Stimulated activated CD8-positive, alpha-beta memory T cell treated with anti-CD3 and anti-CD28 coated beads, Interleukin-2, amount 100 ng/mL, for 48 hours (primary cell): ENCODE measurements around the gene NR3C1.

ENCODE experiments used
- DNase-seq, 2 donors: peaks; one replicate each; pipeline ENCODE4 v3.0.0-alpha.2; 2020; ENCODE audit warnings: low read depth in 2 of 2

Gene NR3C1

DNA sequence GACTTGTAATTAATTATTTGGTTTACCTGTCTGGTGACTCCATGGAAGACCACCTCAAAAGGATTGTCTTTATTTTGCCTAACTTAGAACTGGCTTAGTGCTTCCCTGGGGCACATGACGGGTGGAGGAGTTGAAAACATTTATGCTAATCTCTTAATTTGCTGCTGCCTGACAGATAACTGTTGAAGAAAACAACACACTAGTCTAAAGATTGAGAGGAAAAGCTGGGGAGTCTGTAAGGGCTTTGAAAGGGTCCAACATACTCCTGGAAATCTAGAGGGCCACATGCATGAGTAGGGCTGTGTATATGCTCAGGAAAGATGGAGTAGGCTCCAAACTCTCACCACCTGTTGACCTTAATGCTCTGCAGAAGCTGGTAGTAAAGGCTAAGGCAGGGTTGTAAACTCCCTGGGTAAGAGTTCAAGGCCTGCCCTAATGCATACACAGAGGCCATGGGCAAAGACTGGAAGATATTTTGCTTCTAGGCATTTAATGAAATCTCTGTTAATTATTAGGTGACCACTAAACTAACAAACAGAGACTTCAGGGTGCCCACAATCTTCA lies 40.7 kb downstream of the NR3C1 start:
- DNase-seq, result no peak

DNA sequence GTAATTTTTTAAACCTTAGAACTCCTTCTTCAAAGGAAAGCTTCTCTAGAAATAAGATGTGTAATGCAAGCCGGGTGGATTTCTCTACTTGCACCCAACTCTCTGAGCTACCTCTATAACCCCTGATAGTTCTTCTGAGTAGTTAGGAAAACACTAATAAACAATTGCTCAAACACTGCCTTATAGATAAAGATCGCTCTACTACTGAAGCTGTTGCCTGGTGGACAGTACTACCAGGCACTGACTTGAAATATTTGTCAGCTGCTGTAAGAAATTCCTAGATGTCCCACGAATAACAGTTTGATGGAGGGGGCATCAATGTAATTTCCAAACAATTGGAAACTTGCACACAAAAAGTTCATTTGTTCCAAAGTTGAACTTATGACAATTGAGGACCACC lies 42.0 kb downstream of the NR3C1 start:
- no peak for DNase-seq

DNA sequence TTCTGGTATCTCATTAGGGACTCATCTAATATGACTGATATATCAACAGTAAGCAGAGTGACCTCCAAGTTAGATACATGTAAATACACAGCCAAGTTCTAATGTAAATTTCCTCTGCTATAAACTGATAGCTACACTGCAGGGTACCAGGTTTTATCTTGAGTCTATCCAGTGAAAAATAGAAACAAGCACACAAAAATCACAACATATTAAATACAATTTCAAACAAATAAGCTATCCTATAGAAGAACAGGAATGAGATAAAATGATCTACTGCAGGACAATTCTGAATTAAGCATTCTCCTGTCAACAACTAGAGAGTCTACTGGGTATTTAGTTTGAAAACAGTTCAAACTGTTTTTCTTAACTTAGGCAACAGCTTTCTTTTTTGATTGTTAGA lies 42.7 kb downstream of the NR3C1 start:
- no peak for DNase-seq

DNA sequence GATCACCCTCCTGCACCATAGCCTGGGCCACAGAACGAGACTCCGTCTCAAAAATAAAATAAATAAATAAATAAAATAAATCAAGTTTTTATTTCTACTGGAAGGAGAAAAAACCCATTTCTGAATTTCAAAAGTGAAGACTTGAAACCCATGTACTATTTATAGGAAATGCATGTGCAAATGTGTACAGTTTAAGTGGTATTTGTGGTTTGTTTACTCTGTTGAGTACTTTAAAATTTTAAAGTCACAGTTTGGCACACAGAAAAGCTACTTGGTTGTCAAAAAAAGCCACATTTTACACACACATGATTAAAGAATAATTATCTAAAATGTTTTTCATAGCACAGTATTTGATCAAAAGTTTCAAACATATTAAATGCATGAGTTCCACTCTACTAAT lies 43.6 kb downstream of the NR3C1 start:
- DNase-seq, result no peak

DNA sequence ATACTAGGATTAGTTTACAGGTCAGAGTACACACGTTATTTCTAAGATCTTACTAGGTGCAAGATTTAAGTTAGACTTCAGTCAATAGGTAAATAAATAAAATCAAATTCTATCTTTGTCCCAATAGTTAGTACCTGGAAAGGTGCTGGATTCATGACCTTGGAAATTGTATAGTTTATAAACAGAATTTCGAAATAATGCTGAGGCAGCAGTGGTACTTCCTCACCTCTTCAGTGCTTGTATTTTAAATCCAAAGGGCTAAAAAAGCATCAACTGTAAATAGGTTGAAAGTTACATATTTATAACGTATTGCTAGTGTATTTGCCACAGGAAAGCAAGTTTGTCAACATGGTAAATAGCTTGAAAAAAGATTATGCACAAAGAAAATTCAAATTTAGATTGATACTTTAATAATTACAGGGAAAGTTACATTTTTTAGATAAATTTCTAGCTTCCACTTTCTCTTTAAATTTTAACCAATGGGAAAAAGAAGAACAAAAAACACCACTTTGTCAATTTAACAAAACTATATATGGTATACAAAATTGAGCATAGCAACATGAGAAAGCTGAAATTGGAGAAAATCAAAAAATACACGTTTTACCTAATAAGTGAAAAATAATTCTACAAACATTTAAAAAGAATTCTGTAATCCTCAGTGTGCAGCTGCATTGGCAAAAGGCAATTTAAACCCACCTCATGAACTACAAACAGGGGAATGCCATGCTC lies 46.5 kb downstream of the NR3C1 start:
- DNase-seq, result no peak

DNA sequence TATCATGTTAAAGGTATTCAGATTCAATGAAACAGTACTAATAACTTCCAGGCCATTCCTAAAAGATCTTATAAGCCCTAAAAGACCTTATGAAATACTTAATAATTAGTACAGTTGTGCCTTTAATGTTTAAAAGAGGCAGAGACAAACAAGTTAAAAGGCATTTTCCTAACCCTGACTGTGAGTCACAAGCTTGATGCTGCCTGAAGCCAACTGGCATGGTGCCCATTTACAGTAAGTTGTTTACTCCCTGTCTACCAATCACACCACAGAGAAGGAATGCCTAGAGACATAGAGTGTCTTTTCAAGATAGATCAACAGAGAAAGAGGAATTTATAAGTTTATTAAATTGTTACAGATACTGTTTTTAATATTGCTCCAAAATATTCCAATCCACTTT lies 47.8 kb downstream of the NR3C1 start:
- DNase-seq, result no peak

DNA sequence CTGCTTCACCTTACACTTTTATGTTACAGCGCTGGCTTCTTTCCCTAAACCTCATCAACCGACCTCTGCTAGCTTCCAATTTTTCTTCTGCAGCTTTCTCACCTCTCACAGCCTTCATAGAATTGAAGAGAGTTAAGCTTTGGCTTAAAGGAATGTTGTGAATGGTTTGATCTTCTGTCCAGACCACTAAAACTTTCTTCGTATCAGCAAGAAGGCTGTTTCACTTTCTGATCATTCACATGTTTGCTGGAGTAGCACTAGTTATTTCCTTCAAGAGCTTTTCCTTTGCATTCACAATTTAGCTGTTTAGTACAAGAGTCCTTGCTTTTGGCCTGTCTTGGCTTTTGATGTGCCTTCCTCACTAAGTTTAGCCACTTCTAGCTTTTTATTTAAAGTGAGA lies 49.5 kb downstream of the NR3C1 start:
- DNase-seq, result no peak

DNA sequence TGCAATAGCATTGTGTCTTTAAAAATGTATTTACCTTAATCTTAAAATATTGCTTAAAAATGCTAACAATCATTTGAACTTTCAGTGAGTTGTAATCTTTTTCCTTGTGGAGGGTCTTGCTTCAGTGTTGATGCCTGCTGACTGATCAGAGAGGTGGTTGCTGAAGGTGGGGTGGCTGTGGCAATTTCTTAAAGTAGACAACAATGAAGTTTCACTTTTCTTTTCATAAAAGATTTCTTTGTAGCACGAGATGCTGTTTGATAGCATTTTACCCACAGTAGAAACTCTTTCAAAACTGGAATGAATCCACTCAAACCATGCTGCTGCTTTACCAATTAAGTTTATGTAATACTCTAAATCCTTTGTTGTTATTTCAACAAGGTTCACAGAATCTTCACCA lies 50.8 kb downstream of the NR3C1 start:
- no peak for DNase-seq

DNA sequence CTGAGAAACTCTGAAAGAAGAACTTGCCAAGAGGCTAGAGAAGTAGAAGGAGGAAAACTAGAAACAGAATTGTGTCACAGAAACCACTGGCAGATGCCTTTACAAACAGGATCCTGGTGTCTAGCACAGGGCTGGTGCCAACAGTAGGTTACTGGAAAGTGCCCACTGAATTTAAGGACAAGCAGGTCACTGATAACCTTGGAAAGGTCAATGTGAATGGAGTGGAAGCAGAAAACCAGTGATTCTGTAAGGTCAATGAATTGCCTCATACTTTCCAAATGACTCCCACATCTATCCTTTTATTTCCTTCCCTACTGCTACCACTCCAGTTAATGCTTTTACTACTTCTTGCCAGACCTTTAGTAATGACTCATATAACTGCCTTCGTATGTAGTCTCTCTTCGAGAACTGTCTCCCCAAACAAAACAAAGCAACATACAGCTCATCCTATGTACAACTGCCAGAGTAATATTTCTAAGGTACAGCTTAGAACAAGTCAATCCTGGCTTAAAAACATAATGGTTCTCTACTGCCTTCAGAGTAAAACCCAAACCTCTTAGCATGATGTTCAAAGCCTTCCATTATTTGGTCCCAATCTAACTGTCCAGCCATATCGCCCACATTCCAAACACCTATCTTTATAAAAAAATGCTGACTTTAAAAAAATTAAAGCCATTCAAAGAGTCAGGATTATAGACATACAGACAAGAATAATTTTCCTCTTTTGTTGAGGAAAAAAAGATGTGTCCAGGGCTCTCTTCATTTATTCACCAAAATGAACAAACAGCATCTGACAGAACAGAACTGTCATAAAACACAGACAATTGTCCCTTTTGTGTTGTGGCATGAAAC lies 52.5 kb downstream of the NR3C1 start:
- DNase-seq, result no peak

DNA sequence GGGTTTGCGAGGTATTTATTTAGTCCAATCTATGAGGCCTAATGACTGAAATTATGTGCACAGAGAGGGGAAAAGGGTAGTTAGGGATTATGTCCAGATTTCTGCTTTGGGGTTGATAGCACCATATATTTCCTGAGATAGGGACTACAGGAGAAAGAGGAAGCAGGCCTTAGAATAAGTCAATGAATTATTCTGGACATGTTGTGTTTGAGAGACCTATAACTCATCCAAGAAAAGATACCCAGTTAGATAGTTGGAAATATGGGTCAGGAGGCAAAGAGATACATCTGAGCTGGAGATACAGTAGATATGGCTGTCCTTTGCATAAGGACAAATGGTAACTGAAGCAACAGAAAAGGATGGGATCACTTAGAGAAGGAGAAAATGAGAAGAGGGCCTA lies 53.1 kb downstream of the NR3C1 start:
- DNase-seq, result no peak

DNA sequence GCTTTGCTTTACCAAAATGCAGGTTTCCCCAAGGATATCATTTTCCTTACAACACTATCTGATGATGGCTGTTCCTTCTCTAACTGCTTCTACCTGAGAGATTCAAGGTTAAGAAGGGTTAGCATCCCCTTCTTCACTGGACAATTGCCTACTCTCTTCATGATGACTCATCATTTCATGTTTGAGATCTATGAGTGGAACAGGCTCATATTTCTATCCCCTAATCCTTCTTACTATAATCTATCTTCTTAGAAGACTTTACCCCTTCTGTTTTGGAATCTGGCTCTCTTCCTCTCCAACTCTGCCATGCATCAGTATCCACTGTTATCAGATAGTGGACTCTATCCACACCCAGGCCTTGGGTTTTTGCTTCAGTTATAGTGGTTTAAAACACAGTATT lies 54.3 kb downstream of the NR3C1 start:
- no peak for DNase-seq

DNA sequence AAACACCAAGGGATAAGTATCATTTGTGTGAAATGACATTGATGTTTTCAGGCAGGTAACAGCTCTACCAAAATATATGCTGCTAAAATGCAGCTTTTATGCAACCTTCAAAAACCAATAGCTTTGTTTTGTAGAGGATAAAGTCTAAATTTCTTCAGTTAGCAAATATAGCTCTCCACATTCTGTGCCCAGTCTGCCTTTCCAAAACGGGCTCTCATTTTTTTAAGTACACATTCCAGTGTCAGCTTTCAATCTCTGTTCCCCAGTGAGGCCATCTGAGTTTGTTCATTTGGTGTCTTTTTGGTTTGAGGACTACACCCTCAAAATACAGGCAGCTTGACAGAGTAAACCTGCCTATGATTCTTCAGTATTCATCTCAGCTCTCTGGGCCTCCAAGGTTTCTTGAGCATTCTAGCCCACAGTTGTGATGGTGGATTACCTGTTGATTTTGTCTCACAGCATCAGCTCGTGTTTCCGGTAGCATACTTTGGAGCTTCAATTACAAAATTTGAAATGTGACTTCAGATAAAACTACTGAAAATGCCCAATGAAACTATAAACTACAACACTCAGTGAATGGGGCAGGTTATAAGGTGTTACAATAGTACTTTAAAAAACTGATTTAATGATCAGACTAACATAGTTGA lies 55.7 kb downstream of the NR3C1 start:
- no peak for DNase-seq

DNA sequence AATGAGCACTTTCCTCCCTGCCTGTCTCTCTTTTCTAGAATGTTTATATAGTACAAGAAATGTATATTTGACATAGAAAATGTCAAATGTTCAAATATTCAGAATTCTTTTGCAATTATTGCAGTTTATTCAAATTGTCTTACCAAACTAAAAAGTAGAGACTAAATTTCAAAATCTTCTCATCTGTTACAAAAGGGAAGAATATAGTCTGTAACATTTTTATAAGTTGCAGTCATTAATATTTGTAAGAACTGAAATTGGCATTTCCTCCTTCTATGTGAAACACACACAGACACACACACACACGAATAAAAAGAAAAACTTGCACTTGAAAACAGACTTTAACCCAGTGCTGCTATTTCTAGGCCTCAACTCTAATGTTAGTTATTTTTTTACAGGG lies 56.4 kb downstream of the NR3C1 start:
- DNase-seq, result no peak

DNA sequence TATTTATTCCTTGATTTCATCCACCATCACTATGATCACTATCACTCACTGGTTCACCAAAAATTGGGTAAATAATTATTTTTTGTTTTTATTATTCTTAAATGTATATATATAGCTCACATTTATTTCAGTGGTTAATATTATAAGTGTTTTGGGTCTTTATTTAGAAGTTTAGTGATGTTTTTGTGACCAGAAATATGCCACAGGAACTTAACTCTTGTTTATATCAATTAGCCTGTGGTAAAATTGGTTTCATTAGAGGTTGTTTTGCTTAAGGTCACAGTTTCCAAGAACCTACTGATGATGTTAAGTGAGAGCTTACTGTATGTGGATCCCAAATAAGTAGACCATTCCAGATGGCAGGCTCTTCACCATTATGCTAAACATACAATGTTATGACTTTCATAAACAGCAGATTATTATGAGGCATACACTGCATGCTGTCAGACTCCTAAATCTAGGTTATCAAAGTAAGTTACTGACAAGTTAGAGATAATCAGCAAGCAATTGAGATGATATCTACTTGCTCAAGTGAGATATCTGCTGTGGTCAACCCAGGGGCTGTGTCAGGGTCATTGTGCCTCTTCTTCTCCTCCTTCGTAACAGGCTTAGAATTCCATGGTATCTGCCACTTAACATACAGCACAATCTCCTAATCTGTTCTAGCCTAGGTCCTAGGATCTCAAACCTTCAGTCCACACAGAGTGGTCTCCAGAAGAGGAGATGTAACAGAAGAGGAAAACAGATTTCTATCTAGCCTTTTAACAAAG lies 57.6 kb downstream of the NR3C1 start:
- DNase-seq, result no peak

DNA sequence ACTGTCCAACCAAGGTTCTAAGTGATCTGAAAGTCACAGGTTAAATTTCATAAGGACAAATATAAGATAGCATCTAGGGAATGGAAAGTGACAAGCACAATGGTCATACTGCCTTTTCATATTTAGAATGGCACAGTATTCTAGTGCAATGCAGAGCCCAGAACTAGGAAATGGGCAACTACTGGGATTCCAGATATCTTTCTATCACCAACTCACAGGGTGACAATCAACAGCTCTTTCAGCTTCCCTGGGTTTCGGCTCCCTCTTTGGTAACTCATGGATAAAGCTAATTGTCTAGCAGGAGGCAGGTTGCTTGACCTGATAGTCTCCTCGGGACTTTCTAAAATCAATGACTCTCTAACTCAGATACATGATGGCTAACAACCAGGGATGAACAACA lies 60.4 kb downstream of the NR3C1 start:
- DNase-seq, result no peak

DNA sequence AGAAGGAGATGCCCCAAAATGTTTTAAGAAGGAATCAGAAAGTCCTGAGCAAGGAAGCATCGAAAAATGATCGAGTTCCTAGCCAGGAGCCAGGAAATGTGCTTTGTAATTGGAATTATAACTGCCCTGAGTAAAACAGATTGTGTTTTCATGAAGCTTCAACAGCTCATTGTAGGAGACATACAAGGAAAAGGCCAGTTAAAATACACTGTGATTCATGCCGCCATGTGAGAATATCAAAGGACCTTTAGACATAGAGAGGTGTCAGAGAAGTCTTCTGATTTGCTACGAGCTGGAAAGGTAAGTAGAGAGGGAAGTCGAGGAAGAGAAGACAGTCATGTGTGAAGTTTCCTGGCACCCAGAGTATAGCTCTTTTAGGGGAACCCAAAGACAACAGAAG lies 60.9 kb downstream of the NR3C1 start:
- no peak for DNase-seq

DNA sequence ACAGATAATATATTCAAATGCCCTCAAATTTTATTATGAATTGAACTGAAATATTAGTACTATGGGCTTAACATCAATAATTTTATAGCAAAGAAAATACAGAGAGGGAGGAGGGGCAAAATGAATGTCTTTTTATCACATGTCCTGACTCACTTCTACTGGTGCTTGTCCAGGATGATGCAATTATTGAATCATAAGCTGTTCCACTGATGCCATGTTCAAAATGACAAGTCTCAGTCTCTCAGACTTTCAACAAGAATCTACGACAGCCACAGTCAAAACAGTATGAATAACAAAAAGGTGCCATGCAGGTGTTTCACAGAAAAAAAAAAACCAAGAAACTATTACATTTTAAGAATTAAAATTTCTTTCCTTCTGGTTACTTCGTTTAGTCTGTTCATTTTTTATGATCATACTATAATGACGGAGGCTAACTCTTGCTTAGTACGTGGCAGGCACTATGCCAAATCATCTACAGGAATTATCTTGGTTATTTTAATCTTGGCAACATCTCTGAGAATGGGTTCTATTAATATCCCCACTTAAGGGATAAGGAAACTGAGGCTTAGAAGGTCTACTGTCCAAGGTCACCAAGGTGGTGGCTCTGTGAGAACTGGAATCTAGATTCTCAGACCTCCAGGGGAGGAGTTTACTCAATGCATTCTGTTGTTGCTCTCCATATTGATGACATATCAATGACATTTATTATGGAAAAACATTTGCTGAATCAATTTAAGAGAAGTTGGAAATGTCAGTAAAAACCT lies 61.5 kb downstream of the NR3C1 start:
- no peak for DNase-seq

DNA sequence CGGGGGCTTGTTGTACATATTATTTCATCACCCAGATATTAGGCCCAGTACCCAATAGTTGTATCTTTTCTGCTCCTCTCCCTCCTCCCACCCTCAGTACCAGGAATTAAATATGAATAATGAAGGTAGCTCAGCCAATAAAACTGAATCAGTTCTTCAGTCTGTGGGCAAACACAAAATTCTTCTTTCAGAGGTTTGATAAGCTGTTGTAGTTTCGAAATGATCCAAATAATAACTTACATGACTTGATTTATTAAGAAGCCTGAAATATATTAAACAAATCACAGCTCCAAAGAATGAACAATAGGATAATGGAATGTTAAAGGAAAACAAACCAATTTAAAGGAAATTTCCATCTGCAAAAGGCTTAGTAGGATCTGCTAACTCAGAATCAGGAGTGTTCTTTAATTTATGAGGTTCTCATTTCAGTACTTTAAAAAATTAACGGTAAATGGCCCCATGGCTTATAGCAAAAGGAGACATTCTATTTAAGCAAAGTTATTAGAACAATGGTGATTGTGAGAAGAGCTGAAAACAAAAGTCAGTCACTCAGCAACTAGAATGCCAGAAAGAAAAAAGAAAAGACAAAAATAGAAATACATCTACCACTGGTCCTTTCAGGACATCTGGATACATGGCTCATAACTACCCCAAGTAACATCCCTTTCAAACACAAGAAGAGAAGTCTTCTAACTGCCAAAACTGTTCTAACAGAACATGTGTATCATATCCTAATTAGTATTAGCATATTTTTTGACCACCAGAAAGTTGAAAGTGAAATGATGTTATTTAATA lies 62.4 kb downstream of the NR3C1 start:
- no peak for DNase-seq

DNA sequence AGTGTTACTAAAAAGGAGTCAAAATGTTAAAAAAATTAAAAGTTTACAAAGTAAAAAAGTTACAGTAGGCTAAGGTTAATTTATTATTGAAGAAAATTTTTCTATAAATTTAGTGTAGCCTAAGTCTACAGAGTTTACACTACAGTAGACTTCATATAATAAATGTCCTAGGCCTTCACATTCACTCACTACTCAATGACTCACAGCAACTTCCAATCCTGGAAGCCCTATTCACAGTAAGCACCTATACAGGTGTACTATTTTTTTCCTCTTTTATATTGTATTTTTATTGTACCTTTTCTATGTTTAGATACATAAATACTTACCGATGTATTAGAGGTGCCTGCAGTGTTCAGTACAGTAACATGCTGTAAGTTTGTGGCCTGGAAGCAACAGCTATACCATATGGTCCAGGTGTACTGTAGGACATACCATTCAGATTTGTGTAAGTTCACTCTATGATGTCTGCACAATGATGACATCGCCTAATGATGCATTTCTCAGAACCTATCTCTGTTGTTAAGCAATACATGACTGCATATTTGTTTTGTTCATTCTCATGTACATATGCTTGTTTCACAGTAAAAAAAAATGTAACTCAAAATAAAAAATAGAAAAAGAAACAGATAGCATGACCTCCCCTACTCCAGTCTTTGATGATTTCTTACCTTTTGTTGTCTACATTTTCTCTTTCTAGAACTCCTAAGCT lies 64.7 kb downstream of the NR3C1 start:
- no peak for DNase-seq

DNA sequence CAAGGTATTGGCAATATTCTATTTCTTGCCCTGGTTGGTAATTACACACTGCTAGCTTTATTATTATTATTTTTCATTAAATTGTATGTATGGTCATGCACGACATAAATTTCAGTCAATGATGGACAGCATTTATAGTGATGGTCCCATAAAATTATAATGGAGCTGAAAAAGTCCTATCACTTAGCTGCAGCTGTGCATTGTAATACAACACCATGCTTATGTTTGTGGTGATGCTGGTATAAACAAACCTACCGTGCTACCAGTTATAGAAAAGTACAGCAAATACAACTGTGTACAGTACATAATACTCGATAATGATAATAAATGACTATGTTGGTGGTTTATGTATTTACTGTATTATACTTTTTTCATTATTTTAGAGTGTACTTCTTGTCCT lies 65.5 kb downstream of the NR3C1 start:
- DNase-seq, result no peak
